Osteoblast (primary cell): ENCODE results near the gene UBE2R2. TPM values are rescaled to one million over a fixed set of nuclear protein-coding genes. Genes with fewer than 3 reads are reported as not detected.
"Not testable (repeated sequence)": the region's sequence is repeated elsewhere in the genome, so short reads cannot be mapped to it uniquely, and the experiment has no call there.

Experiments used
- DNase-seq: peaks from one replicate; pipeline ENCODE4 v3.0.0; 2011; ENCODE audit warnings: low spot score, mixed read lengths; ENCODE audit not compliant: insufficient read length; ENCODE audit errors: missing footprints
- H2AFZ ChIP-seq: 2 replicates; pipeline ENCODE4 v1.6.0; 2011; ENCODE audit warnings: mild to moderate bottlenecking, low read length
- H3K27ac ChIP-seq: 2 replicates; pipeline ENCODE4 v1.5.1; 2011; ENCODE audit warnings: mild to moderate bottlenecking, low read depth, low read length, moderate library complexity
- H3K27me3 ChIP-seq: 2 replicates; pipeline ENCODE4 v1.6.0; 2012; ENCODE audit warnings: mild to moderate bottlenecking, control low read depth, inconsistent platforms, low read length, moderate library complexity; ENCODE audit not compliant: insufficient read depth
- H3K36me3 ChIP-seq: 2 replicates; pipeline ENCODE4 v1.5.1; 2011; ENCODE audit warnings: mild to moderate bottlenecking, low read length, control low read depth, moderate library complexity; ENCODE audit not compliant: insufficient read depth
- H3K4me1 ChIP-seq: 2 replicates; pipeline ENCODE4 v1.5.1; 2011; ENCODE audit warnings: mild to moderate bottlenecking, low read length, control low read depth, moderate library complexity; ENCODE audit not compliant: insufficient read depth
- H3K4me2 ChIP-seq: 2 replicates; pipeline ENCODE4 v1.6.0; 2011; ENCODE audit warnings: mild to moderate bottlenecking, low read length; ENCODE audit not compliant: insufficient read depth
- H3K4me3 ChIP-seq: fragments of 200-600 bp; sonication (generic); 3 replicates; pipeline ENCODE4 v1.5.1; 2012; ENCODE audit warnings: mild to moderate bottlenecking, low read length, inconsistent platforms; ENCODE audit not compliant: insufficient read depth
- H3K79me2 ChIP-seq: 2 replicates; pipeline ENCODE4 v1.6.0; 2012; ENCODE audit warnings: mild to moderate bottlenecking, low read length, control low read depth, inconsistent platforms; ENCODE audit not compliant: insufficient read depth
- H3K9me3 ChIP-seq: 2 replicates; pipeline ENCODE4 v1.5.1; 2011; ENCODE audit warnings: low read depth, low read length, control low read depth
- H4K20me1 ChIP-seq: 2 replicates; pipeline ENCODE4 v1.6.0; 2012; ENCODE audit warnings: mild to moderate bottlenecking, low read length, control low read depth; ENCODE audit not compliant: insufficient read depth
- total RNA-seq: library from RNA; depleted of rRNA; stranded (reverse); fragments of >200 nt; gene quantifications from 2 replicates; pipeline ENCODE4 v1.2.3, GENCODE V29; 2012
- TF ChIP-seq, protein P1 (sequence below): IDR thresholded peaks from 2 replicates; pipeline ENCODE4 v1.5.1; 2011; ENCODE audit warnings: mild to moderate bottlenecking, low read depth, low read length, moderate library complexity; ENCODE audit errors: extremely low read depth

The UBE2R2 gene
- total RNA-seq, 1 donor: 21.4 TPM

GRCh38 chr9:33820231-33820745 is 3.3 kb downstream of the UBE2R2 start:
- Histone ChIP-seq H3K4me1 (peaks cover 21% of the 10 kb centered on the region), H3K27ac (no peak overlapping the region), H4K20me1 (peaks cover 45% of the 10 kb centered on the region), H3K9me3 (no peaks in the 10 kb centered on the region), H3K27me3 (no peaks in the 10 kb centered on the region), H2AFZ (no peak overlapping the region), H3K4me3 (no peak overlapping the region), H3K36me3 (no peaks in the 10 kb centered on the region), H3K4me2 (peak overlapping the region; percentile 100), H3K79me2 (peaks cover 81% of the 10 kb centered on the region)
- no peak for DNase-seq
- TF ChIP-seq, protein P1, sequence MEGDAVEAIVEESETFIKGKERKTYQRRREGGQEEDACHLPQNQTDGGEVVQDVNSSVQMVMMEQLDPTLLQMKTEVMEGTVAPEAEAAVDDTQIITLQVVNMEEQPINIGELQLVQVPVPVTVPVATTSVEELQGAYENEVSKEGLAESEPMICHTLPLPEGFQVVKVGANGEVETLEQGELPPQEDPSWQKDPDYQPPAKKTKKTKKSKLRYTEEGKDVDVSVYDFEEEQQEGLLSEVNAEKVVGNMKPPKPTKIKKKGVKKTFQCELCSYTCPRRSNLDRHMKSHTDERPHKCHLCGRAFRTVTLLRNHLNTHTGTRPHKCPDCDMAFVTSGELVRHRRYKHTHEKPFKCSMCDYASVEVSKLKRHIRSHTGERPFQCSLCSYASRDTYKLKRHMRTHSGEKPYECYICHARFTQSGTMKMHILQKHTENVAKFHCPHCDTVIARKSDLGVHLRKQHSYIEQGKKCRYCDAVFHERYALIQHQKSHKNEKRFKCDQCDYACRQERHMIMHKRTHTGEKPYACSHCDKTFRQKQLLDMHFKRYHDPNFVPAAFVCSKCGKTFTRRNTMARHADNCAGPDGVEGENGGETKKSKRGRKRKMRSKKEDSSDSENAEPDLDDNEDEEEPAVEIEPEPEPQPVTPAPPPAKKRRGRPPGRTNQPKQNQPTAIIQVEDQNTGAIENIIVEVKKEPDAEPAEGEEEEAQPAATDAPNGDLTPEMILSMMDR: no peak

DNA sequence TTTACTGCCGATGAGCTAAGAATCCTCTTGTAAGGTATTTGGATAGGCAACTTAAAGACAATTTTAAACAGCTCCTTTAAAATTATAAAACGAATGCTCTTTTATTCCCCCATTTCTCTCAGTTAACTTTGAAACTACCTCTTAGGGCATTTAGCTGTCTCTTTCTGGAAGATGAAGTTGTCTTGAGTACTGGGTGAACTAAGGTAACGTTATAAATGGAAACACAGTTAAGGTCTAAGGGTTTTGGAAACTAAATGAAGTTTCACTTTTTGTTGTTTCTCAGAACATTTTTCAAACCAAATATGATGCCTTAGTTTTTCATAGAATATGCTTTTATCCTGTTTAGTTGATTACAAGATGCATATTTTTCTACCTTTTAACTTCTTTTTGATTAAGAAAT is 6.8 kb downstream of the UBE2R2 start:
- no peak for DNase-seq
- no peaks in the 10 kb centered on the region for H3K9me3 ChIP-seq
- H3K79me2 ChIP-seq: peaks cover 97% of the 10 kb centered on the region
- H2AFZ ChIP-seq: no peak overlapping the region
- H3K27me3 ChIP-seq: no peaks in the 10 kb centered on the region
- no peak overlapping the region for H3K4me2 ChIP-seq
- H3K4me1 ChIP-seq: peaks cover 16% of the 10 kb centered on the region
- no peak overlapping the region for H3K4me3 ChIP-seq
- H4K20me1 ChIP-seq: peaks cover 63% of the 10 kb centered on the region
- H3K27ac ChIP-seq: no peak overlapping the region
- TF ChIP-seq, protein P1: no peak
- H3K36me3 ChIP-seq: no peaks in the 10 kb centered on the region

- DNase-seq, H3K4me1 ChIP-seq, H3K36me3 ChIP-seq, H3K4me2 ChIP-seq, H3K4me3 ChIP-seq, H3K27me3 ChIP-seq, H2AFZ ChIP-seq, H3K9me3 ChIP-seq, H3K27ac ChIP-seq: not testable (repeated sequence)
- peaks cover 51% of the 10 kb centered on the region for H4K20me1 ChIP-seq
- peaks cover 96% of the 10 kb centered on the region for H3K79me2 ChIP-seq
These were observed 10.3 kb downstream of the UBE2R2 start for GRCh38 chr9:33827285-33827684.

- not testable (repeated sequence) for H3K9me3 ChIP-seq, DNase-seq, H3K4me2 ChIP-seq, H3K27me3 ChIP-seq, H3K4me3 ChIP-seq, H2AFZ ChIP-seq, H3K27ac ChIP-seq, H3K36me3 ChIP-seq
- peaks cover 50% of the 10 kb centered on the region for H4K20me1 ChIP-seq
- peaks cover 15% of the 10 kb centered on the region for H3K4me1 ChIP-seq
- peaks cover 95% of the 10 kb centered on the region for H3K79me2 ChIP-seq
These were observed 12.8 kb downstream of the UBE2R2 start for GRCh38 chr9:33829641-33830230.

- Histone ChIP-seq H3K27me3 (no peaks in the 10 kb centered on the region), H3K4me1 (peaks cover 38% of the 10 kb centered on the region), H3K9me3 (no peaks in the 10 kb centered on the region), H3K79me2 (peaks cover 91% of the 10 kb centered on the region), H2AFZ (no peak overlapping the region), H3K4me2 (peak overlapping the region; percentile 0), H4K20me1 (peaks cover 48% of the 10 kb centered on the region), H3K36me3 (no peaks in the 10 kb centered on the region), H3K27ac (peak overlapping the region; percentile 75), H3K4me3 (no peak overlapping the region)
- TF ChIP-seq, protein P1: no peak
- DNase-seq: no peak
These were observed 18.8 kb downstream of the UBE2R2 start for GRCh38 chr9:33835625-33836260.

DNA sequence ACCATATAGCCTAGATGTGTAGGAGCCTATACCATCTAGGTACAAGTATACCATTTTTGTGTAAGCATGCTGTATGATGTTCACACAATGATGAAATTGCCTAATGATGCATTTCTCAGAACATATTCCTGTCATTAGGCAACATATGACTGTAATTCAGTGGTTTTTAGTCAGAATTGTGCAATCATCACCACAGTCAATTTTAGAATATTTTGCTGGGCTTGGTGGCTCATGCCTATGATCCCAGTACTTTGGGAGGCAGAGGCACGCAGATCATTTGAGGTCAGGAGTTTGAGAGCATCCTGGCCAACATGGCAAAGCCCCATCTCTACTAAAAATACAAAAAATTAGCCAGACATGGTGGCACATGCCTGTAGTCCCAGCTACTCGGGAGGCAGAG is 19.3 kb downstream of the UBE2R2 start:
- Histone ChIP-seq H3K27ac (peak overlapping the region; percentile 75), H3K4me2 (peak overlapping the region; percentile 0)

More for the DNA sequence above, 19.3 kb downstream of the UBE2R2 start:
- Histone ChIP-seq H3K4me1 (peaks cover 38% of the 10 kb centered on the region), H3K79me2 (peaks cover 91% of the 10 kb centered on the region), H4K20me1 (peaks cover 48% of the 10 kb centered on the region)
- H3K36me3 ChIP-seq, H3K9me3 ChIP-seq, H3K4me3 ChIP-seq, H3K27me3 ChIP-seq, H2AFZ ChIP-seq, DNase-seq: not testable (repeated sequence)
